A549 (cell line): ENCODE results near the gene SLC22A24. TPM values are rescaled to one million over a fixed set of nuclear protein-coding genes. Genes with fewer than 3 reads are reported as not detected.

ENCODE experiments used
- ATAC-seq, 2 experiments: fragments of 200-7000 bp in 1 of 2; fragments of >200 bp in 1 of 2; cut with Nextera tagmentation in 1 of 2; cut with Tn5 transposase in 1 of 2; 3 replicates each; pipeline versions ENCODE4 v1.8.0 to v1.9.1; 2018 to 2020; ENCODE audit warnings: mild to moderate bottlenecking in 1 of 2, moderate library complexity in 1 of 2
- CTCF ChIA-PET: fragments of 300-600 bp; sonication (Branson Sonifier 250); formaldehyde crosslinking; extraction: SDS; loops from one replicate; lab custom pipeline; 2021; ENCODE audit warnings: antibody characterized with exemption, inconsistent platforms; lab: Yijun Ruan, JAX
- POLR2A ChIA-PET: fragments of 350-600 bp; formaldehyde crosslinking; extraction: SDS; loops from one replicate; lab custom pipeline; 2021; ENCODE audit warnings: antibody characterized with exemption, inconsistent platforms; lab: Yijun Ruan, JAX
- DNase-seq, 2 experiments: peaks; one replicate each; pipeline versions ENCODE4 v3.0.0 to v3.0.0-alpha.2; 2011 to 2016; ENCODE audit warnings: low read depth in 1 of 2, low spot score in 1 of 2
- FAIRE-seq: peaks from 2 replicates; lab custom pipeline; 2011; peaks lifted over from hg19 to GRCh38; lab: Jason Lieb, UNC
- H3K27ac ChIP-seq, 2 experiments: fragments of >200 bp; sonication (Bioruptor Twin); formaldehyde crosslinking; 3 replicates each; pipeline ENCODE4 v1.5.1; 2016 to 2017
- H3K4me1 ChIP-seq: fragments of >200 bp; sonication (Bioruptor Twin); formaldehyde crosslinking; 3 replicates; pipeline ENCODE4 v1.6.1; 2016
- H3K4me2 ChIP-seq: fragments of >200 bp; sonication (Bioruptor Twin); formaldehyde crosslinking; 3 replicates; pipeline ENCODE4 v1.6.1; 2016
- H3K4me3 ChIP-seq: fragments of >200 bp; sonication (Bioruptor Twin); formaldehyde crosslinking; 3 replicates; pipeline ENCODE4 v1.5.1; 2016
- H3K9me3 ChIP-seq: fragments of >200 bp; sonication (Bioruptor Twin); formaldehyde crosslinking; 3 replicates; pipeline ENCODE4 v1.6.1; 2016
- BHLHE40 ChIP-seq: IDR thresholded peaks from 2 replicates; pipeline ENCODE4 v1.6.1; 2012; ENCODE audit warnings: low read depth, low read length, inconsistent platforms
- CHD4 ChIP-seq: fragments of 200-600 bp; sonication (generic); IDR thresholded peaks from 2 replicates; pipeline ENCODE4 v1.6.1; 2016; ENCODE audit warnings: antibody characterized with exemption, mild to moderate bottlenecking, borderline replicate concordance
- FOXS1 ChIP-seq: fragments of 250-450 bp; sonication (Bioruptor Pico); IDR thresholded peaks from 2 replicates; pipeline ENCODE4 v1.5.0; 2020; ENCODE audit warnings: mild to moderate bottlenecking, moderate library complexity
- HOXA7 ChIP-seq: fragments of 250-450 bp; sonication (Bioruptor Pico); IDR thresholded peaks from 2 replicates; pipeline ENCODE4 v1.5.0; 2020; ENCODE audit warnings: mild to moderate bottlenecking, moderate library complexity
- HOXB13 ChIP-seq: fragments of 250-450 bp; sonication (Bioruptor Pico); IDR thresholded peaks from 2 replicates; pipeline ENCODE4 v1.5.0; 2020; ENCODE audit warnings: low read depth, mild to moderate bottlenecking, moderate library complexity
- HOXB5 ChIP-seq: fragments of 250-450 bp; sonication (Bioruptor Pico); IDR thresholded peaks from 2 replicates; pipeline ENCODE4 v1.5.0; 2020; ENCODE audit warnings: mild to moderate bottlenecking, moderate library complexity
- JUN ChIP-seq, 2 experiments: fragments of >200 bp; sonication (Bioruptor Twin); formaldehyde crosslinking; IDR thresholded peaks; 2 replicates in 1 of 2; 3 replicates in 1 of 2; pipeline ENCODE4 v1.6.1; 2016 to 2017
- JUNB ChIP-seq: fragments of >200 bp; sonication (Bioruptor Twin); formaldehyde crosslinking; IDR thresholded peaks from 2 replicates; pipeline ENCODE4 v1.6.1; 2016
- MAFK ChIP-seq: fragments of 450-650 bp; IDR thresholded peaks from 2 replicates; pipeline ENCODE4 v1.6.1; 2014; ENCODE audit not compliant: partially characterized antibody
- MAZ ChIP-seq: fragments of 150-350 bp; IDR thresholded peaks from 2 replicates; pipeline ENCODE4 v1.6.1; 2014; ENCODE audit warnings: antibody characterized with exemption, low read depth, low read length, borderline replicate concordance
- NPAS2 ChIP-seq: fragments of 250-450 bp; sonication (Bioruptor Pico); IDR thresholded peaks from 2 replicates; pipeline ENCODE4 v1.8.0; 2022; ENCODE audit warnings: mild to moderate bottlenecking, moderate library complexity, borderline replicate concordance
- POLR2A ChIP-seq: IDR thresholded peaks from 2 replicates; pipeline ENCODE4 v1.6.1; 2012; ENCODE audit warnings: mild to moderate bottlenecking, low read length
- RAD21 ChIP-seq, 2 experiments: fragments of >200 bp in 1 of 2; sonication (Bioruptor Twin) in 1 of 2; formaldehyde crosslinking in 1 of 2; IDR thresholded peaks in 1 of 2; conservative IDR thresholded peaks in 1 of 2; 2 replicates in 1 of 2; 3 replicates in 1 of 2; pipeline ENCODE4 v1.6.1; 2012 to 2018; ENCODE audit warnings: inconsistent platforms in 1 of 2
- RCOR1 ChIP-seq: fragments of 150-350 bp; IDR thresholded peaks from 2 replicates; pipeline ENCODE4 v1.6.1; 2014; ENCODE audit warnings: antibody characterized with exemption, low read length, low read depth
- RFX5 ChIP-seq: fragments of 450-650 bp; IDR thresholded peaks from 2 replicates; pipeline ENCODE4 v1.7.1; 2014; ENCODE audit warnings: antibody characterized with exemption, mild to moderate bottlenecking, moderate library complexity
- TFCP2L1 ChIP-seq: fragments of 250-450 bp; sonication (Bioruptor Pico); IDR thresholded peaks from 2 replicates; pipeline ENCODE4 v1.5.0; 2021; ENCODE audit warnings: mild to moderate bottlenecking
- ZNF302 ChIP-seq: fragments of 250-450 bp; sonication (Bioruptor Pico); IDR thresholded peaks from 2 replicates; pipeline ENCODE4 v1.9.0; 2021; ENCODE audit warnings: inconsistent platforms, mild to moderate bottlenecking, moderate library complexity
- ZSCAN20 ChIP-seq: fragments of 250-450 bp; sonication (Bioruptor Pico); IDR thresholded peaks from 2 replicates; pipeline ENCODE4 v1.8.0; 2022; ENCODE audit warnings: mild to moderate bottlenecking, moderate library complexity
- WGBS: methylation state at CpG from one replicate; pipeline ENCODE4 v1.1.6; 2017; ENCODE audit errors: missing lambda C conversion rate; 5-methylcytosine and 5-hydroxymethylcytosine counted together
- polyA minus RNA-seq: library from RNA; depleted of rRNA, polyadenylated mRNA; stranded (reverse); fragments of >200 nt; gene quantifications from 2 replicates; pipeline ENCODE4 v1.2.3, GENCODE V29; 2011; rRNA and poly(A)+ RNA removed
- polyA plus RNA-seq, 4 experiments: library from polyadenylated mRNA; depleted of rRNA in 3 of 4; stranded (reverse); fragments of >200 nt; fragmentation: RNase III in 1 of 4; extraction: RNeasy Plus Mini Kit Qiagen cat#74134 plus additional on column Dnase treatment in 1 of 4; gene quantifications; 2 replicates in 3 of 4; 3 replicates in 1 of 4; pipeline ENCODE4 v1.2.3, GENCODE V29; 2011 to 2017
- TF ChIP-seq, protein P1 (sequence below): fragments of 250-450 bp; sonication (Bioruptor Pico); IDR thresholded peaks from 2 replicates; pipeline ENCODE4 v1.5.0; 2020; ENCODE audit warnings: low read depth, mild to moderate bottlenecking, moderate library complexity
- TF ChIP-seq, protein P2 (sequence below): fragments of 450-650 bp; IDR thresholded peaks from 2 replicates; pipeline ENCODE4 v1.6.1; 2014; ENCODE audit warnings: antibody characterized with exemption
- TF ChIP-seq, protein P3 (sequence below): fragments of >200 bp; sonication (Bioruptor Twin); formaldehyde crosslinking; IDR thresholded peaks from 3 replicates; pipeline ENCODE4 v1.5.1; 2016

The SLC22A24 gene, protein sequence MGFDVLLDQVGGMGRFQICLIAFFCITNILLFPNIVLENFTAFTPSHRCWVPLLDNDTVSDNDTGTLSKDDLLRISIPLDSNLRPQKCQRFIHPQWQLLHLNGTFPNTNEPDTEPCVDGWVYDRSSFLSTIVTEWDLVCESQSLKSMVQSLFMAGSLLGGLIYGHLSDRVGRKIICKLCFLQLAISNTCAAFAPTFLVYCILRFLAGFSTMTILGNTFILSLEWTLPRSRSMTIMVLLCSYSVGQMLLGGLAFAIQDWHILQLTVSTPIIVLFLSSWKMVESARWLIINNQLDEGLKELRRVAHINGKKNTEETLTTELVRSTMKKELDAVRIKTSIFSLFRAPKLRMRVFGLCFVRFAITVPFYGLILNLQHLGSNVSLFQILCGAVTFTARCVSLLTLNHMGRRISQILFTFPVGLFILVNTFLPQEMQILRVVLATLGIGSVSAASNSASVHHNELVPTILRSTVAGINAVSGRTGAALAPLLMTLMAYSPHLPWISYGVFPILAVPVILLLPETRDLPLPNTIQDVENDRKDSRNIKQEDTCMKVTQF
- polyA plus RNA-seq (2011; rRNA removed), result not detected in 2 replicates
- not detected in 2 replicates for polyA plus RNA-seq (2012; cell fraction: cytosol; rRNA removed)
- not detected in 2 replicates for polyA plus RNA-seq (2012; cell fraction: nucleus; rRNA removed)
- not detected in 3 replicates for polyA plus RNA-seq (2017; fragmentation: RNase III; extraction: RNeasy Plus Mini Kit Qiagen cat#74134 plus additional on column Dnase treatment)
- not detected in 2 replicates for polyA minus RNA-seq

DNA sequence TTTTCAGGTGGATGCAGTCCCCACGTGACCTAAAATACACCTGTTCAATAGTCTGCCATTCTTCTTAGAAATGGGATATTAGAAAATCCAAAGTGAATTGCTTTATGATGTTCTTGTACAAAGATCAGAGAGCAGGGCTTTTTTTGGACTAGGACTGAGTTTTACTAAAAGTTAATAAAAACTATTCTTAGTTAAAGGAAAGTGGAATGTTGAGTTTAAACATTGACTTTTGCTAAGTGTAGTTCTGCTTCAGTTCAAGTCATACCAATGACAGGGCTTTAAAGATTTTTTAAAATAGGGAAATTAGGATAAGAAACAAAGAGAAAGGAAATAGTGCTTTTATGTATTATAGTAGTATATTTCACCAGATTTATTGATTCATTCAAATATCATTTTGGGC is at the start of gene SLC22A24:
Gene SLC22A24, minus strand, starts transcription at position 101 of the 400 bp plus-strand sequence. CDS start 442 bp downstream, outside the sequence.
- no peak within 1 kb of the TSS for H3K4me3 ChIP-seq
- H3K4me1 ChIP-seq, result no peaks in the 10 kb centered on the region
- TF ChIP-seq NPAS2, result no peak
- no peak for TF ChIP-seq RAD21 (conservative IDR thresholded peaks at IDR 0.05 in 1 of 2, IDR thresholded peaks at IDR 0.05 in 1 of 2)
- TF ChIP-seq, protein P1, sequence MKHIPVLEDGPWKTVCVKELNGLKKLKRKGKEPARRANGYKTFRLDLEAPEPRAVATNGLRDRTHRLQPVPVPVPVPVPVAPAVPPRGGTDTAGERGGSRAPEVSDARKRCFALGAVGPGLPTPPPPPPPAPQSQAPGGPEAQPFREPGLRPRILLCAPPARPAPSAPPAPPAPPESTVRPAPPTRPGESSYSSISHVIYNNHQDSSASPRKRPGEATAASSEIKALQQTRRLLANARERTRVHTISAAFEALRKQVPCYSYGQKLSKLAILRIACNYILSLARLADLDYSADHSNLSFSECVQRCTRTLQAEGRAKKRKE (CRISPR knock-in tag), result no peak
- TF ChIP-seq MAZ, result no peak
- TF ChIP-seq FOXS1, result no peak
- TF ChIP-seq HOXA7 (CRISPR knock-in tag), result no peak
- TF ChIP-seq POLR2A, result no peak
- no peak for TF ChIP-seq BHLHE40
- TF ChIP-seq HOXB5, result no peak
- TF ChIP-seq ZSCAN20 (CRISPR knock-in tag), result no peak
- TF ChIP-seq, protein P2, sequence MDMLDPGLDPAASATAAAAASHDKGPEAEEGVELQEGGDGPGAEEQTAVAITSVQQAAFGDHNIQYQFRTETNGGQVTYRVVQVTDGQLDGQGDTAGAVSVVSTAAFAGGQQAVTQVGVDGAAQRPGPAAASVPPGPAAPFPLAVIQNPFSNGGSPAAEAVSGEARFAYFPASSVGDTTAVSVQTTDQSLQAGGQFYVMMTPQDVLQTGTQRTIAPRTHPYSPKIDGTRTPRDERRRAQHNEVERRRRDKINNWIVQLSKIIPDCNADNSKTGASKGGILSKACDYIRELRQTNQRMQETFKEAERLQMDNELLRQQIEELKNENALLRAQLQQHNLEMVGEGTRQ, result no peak
- no peak for TF ChIP-seq JUN (IDR thresholded peaks at IDR 0.05)
- no peak for TF ChIP-seq RFX5
- no peak within 1 kb of the TSS for H3K27ac ChIP-seq
- no peak for ATAC-seq
- H3K9me3 ChIP-seq, result no peaks in the 10 kb centered on the region
- ChIA-PET CTCF (interaction anchor here (1.9 kb wide), 1 partner anchor 13 kb away, joined by 4 read pairs; no protein-coding TSS in a partner anchor), POLR2A (no interaction called here)
- no peak within 1 kb of the TSS for H3K4me2 ChIP-seq
- WGBS, result 9% methylated on average over 1 of the region's 1 CpG
- DNase-seq, result no peak
- FAIRE-seq, result peak; percentile 18

DNA sequence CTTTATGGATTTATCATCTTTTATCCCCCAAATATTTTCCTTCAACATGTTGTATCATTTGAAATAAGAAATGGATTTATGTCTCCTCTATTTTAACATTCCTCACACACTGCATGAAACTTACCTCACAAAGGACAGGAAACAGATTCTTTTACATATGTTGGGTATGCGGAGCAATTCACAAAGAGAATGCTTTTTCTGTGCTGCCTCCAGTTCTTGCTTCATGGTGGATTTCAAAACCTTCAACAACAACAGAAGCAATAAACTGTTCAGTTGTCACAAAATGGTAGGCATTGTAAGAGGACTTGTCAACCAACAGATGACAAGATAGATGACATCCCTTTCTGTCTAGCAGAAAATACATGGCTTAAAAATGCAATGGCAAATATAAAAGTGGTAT is 36.5 kb upstream of the SLC22A24 start:
- FAIRE-seq, result peak; percentile 46
- H3K4me2 ChIP-seq, result no peak overlapping the region
- ChIA-PET POLR2A (no interaction called here), CTCF (no interaction called here)
- WGBS, result 79% methylated on average over 1 of the region's 1 CpG
- no peak for ATAC-seq
- no peak overlapping the region for H3K4me3 ChIP-seq
- no peaks in the 10 kb centered on the region for H3K4me1 ChIP-seq
- H3K9me3 ChIP-seq, result no peaks in the 10 kb centered on the region
- no peak overlapping the region for H3K27ac ChIP-seq
- TF ChIP-seq, protein P3, sequence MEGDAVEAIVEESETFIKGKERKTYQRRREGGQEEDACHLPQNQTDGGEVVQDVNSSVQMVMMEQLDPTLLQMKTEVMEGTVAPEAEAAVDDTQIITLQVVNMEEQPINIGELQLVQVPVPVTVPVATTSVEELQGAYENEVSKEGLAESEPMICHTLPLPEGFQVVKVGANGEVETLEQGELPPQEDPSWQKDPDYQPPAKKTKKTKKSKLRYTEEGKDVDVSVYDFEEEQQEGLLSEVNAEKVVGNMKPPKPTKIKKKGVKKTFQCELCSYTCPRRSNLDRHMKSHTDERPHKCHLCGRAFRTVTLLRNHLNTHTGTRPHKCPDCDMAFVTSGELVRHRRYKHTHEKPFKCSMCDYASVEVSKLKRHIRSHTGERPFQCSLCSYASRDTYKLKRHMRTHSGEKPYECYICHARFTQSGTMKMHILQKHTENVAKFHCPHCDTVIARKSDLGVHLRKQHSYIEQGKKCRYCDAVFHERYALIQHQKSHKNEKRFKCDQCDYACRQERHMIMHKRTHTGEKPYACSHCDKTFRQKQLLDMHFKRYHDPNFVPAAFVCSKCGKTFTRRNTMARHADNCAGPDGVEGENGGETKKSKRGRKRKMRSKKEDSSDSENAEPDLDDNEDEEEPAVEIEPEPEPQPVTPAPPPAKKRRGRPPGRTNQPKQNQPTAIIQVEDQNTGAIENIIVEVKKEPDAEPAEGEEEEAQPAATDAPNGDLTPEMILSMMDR, result no peak
- TF ChIP-seq HOXB13 (CRISPR knock-in tag) (no peak), TFCP2L1 (CRISPR knock-in tag) (no peak), ZNF302 (CRISPR knock-in tag) (no peak), MAFK (no peak), JUNB (no peak), RCOR1 (no peak), NPAS2 (no peak), CHD4 (no peak)
- DNase-seq, result no peak
